ENCODE data around the gene ARL17A. TPM values are rescaled to one million over a fixed set of nuclear protein-coding genes. Genes with fewer than 3 reads are reported as not detected.
A peak's percentile ranks its signal among the peaks of the same experiment; 100 is the strongest.
"Not testable (repeated sequence)": the region's sequence is repeated elsewhere in the genome, so short reads cannot be mapped to it uniquely, and the experiment has no call there.

The ARL17A gene
- total RNA-seq (25.7 TPM), polyA plus RNA-seq (ENCODE audit: insufficient read depth, low read depth, low replicate concordance) (4.6 TPM)
- long read RNA-seq, donor 1, partial matches to known transcripts = 9 of 11 reads
- long read RNA-seq, donor 1, other reads (novel, unspliced or antisense) = 0 of 11 reads
- long read RNA-seq, donor 2, partial matches to known transcripts = 0 of 4 reads
- long read RNA-seq, donor 2, other reads (novel, unspliced or antisense) = 0 of 4 reads
- long read RNA-seq, donor 3, transcript ARL17A-202 (4 exons, 3,945 nt) = major isoform, 10 of 34 reads
- long read RNA-seq, donor 3, partial matches to known transcripts = 23 of 34 reads
- long read RNA-seq, donor 3, other reads (novel, unspliced or antisense) = 0 of 34 reads
- long read RNA-seq, donor 4, transcript ARL17A-202 (4 exons, 3,945 nt) = major isoform, 15 of 29 reads
- long read RNA-seq, donor 4, partial matches to known transcripts = 14 of 29 reads
- long read RNA-seq, donor 4, other reads (novel, unspliced or antisense) = 0 of 29 reads
- long read RNA-seq, donor 5, partial matches to known transcripts = 0 of 1 reads
- long read RNA-seq, donor 5, other reads (novel, unspliced or antisense) = 0 of 1 reads
- long read RNA-seq, donor 6, partial matches to known transcripts = 0 of 3 reads
- long read RNA-seq, donor 6, other reads (novel, unspliced or antisense) = 0 of 3 reads
- long read RNA-seq, donor 7, partial matches to known transcripts = 0 of 21 reads
- long read RNA-seq, donor 7, other reads (novel, unspliced or antisense) = 18 of 21 reads
- long read RNA-seq, donor 8, partial matches to known transcripts = 0 of 1 reads
- long read RNA-seq, donor 8, other reads (novel, unspliced or antisense) = 0 of 1 reads
- long read RNA-seq, donor 9 = 0 reads
- long read RNA-seq, donor 10, partial matches to known transcripts = 0 of 3 reads
- long read RNA-seq, donor 10, other reads (novel, unspliced or antisense) = 0 of 3 reads

- H3K4me1 ChIP-seq (ENCODE audit: control insufficient read depth in 2 of 3, insufficient read depth in 2 of 3, low read depth in 1 of 3, low read length in 3 of 3); H3K36me3 ChIP-seq (ENCODE audit: control insufficient read depth in 2 of 3, insufficient read depth in 3 of 3, low read length in 3 of 3); H3K27me3 ChIP-seq (ENCODE audit: control insufficient read depth, insufficient read depth, low read length); H3K9ac ChIP-seq (ENCODE audit: low read length in 3 of 3); intact Hi-C loops (cut with DNase I); H3K27ac ChIP-seq (ENCODE audit: low read depth in 2 of 2, low read length in 2 of 2); H3K9me3 ChIP-seq (ENCODE audit: control insufficient read depth in 2 of 3, insufficient read depth in 1 of 3, low read length in 3 of 3): not testable (repeated sequence)
- DNase-seq (peak in 1 of 5 donors; percentile 85), FAIRE-seq (peak; percentile 99)
- H3K4me3 ChIP-seq (ENCODE audit: low read length in 3 of 3) = peak within 1 kb of the TSS in 2 of 3 donors; percentile 32 to 38
Observed at GRCh38 chr17:46579083-46580075, at the start of gene ARL17A. Gene ARL17A (minus strand): TSS chr17:46579691. CDS start chr17:46576322, 3,369 bp downstream.

- H3K36me3 ChIP-seq (ENCODE audit: control insufficient read depth in 2 of 3, insufficient read depth in 3 of 3, low read length in 3 of 3); FAIRE-seq; H3K27ac ChIP-seq (ENCODE audit: low read depth in 2 of 2, low read length in 2 of 2); H3K4me3 ChIP-seq (ENCODE audit: low read length in 3 of 3); H3K27me3 ChIP-seq (ENCODE audit: control insufficient read depth, insufficient read depth, low read length); H3K4me1 ChIP-seq (ENCODE audit: control insufficient read depth in 2 of 3, insufficient read depth in 2 of 3, low read depth in 1 of 3, low read length in 3 of 3); intact Hi-C loops (cut with DNase I); DNase-seq; H3K9ac ChIP-seq (ENCODE audit: low read length in 3 of 3); H3K9me3 ChIP-seq (ENCODE audit: control insufficient read depth in 2 of 3, insufficient read depth in 1 of 3, low read length in 3 of 3): not testable (repeated sequence)
Observed at GRCh38 chr17:46628753-46629436, 49.4 kb upstream of the ARL17A start.

- intact Hi-C loops (cut with DNase I); DNase-seq; H3K27ac ChIP-seq (ENCODE audit: low read depth in 2 of 2, low read length in 2 of 2); FAIRE-seq; H3K9me3 ChIP-seq (ENCODE audit: control insufficient read depth in 2 of 3, insufficient read depth in 1 of 3, low read length in 3 of 3); H3K4me1 ChIP-seq (ENCODE audit: control insufficient read depth in 2 of 3, insufficient read depth in 2 of 3, low read depth in 1 of 3, low read length in 3 of 3); H3K27me3 ChIP-seq (ENCODE audit: control insufficient read depth, insufficient read depth, low read length); H3K9ac ChIP-seq (ENCODE audit: low read length in 3 of 3); H3K36me3 ChIP-seq (ENCODE audit: control insufficient read depth in 2 of 3, insufficient read depth in 3 of 3, low read length in 3 of 3); H3K4me3 ChIP-seq (ENCODE audit: low read length in 3 of 3): not testable (repeated sequence)
Observed at GRCh38 chr17:46627452-46627851, 48.0 kb upstream of the ARL17A start.

- H3K36me3 ChIP-seq (ENCODE audit: control insufficient read depth in 2 of 3, insufficient read depth in 3 of 3, low read length in 3 of 3); H3K27ac ChIP-seq (ENCODE audit: low read depth in 2 of 2, low read length in 2 of 2); H3K9ac ChIP-seq (ENCODE audit: low read length in 3 of 3); intact Hi-C loops (cut with DNase I); H3K9me3 ChIP-seq (ENCODE audit: control insufficient read depth in 2 of 3, insufficient read depth in 1 of 3, low read length in 3 of 3); H3K4me3 ChIP-seq (ENCODE audit: low read length in 3 of 3); H3K4me1 ChIP-seq (ENCODE audit: control insufficient read depth in 2 of 3, insufficient read depth in 2 of 3, low read depth in 1 of 3, low read length in 3 of 3); DNase-seq; H3K27me3 ChIP-seq (ENCODE audit: control insufficient read depth, insufficient read depth, low read length); FAIRE-seq: not testable (repeated sequence)
Observed at GRCh38 chr17:46624726-46625125, 45.2 kb upstream of the ARL17A start.

GRCh38 chr17:46623790-46624189, 44.3 kb upstream of the ARL17A start:
- H3K4me1 ChIP-seq (ENCODE audit: control insufficient read depth in 2 of 3, insufficient read depth in 2 of 3, low read depth in 1 of 3, low read length in 3 of 3); DNase-seq; H3K4me3 ChIP-seq (ENCODE audit: low read length in 3 of 3); H3K27ac ChIP-seq (ENCODE audit: low read depth in 2 of 2, low read length in 2 of 2); intact Hi-C loops (cut with DNase I); H3K9me3 ChIP-seq (ENCODE audit: control insufficient read depth in 2 of 3, insufficient read depth in 1 of 3, low read length in 3 of 3); H3K27me3 ChIP-seq (ENCODE audit: control insufficient read depth, insufficient read depth, low read length); FAIRE-seq; H3K36me3 ChIP-seq (ENCODE audit: control insufficient read depth in 2 of 3, insufficient read depth in 3 of 3, low read length in 3 of 3); H3K9ac ChIP-seq (ENCODE audit: low read length in 3 of 3): not testable (repeated sequence)

GRCh38 chr17:46618975-46619374, 39.5 kb upstream of the ARL17A start:
- H3K4me1 ChIP-seq (ENCODE audit: control insufficient read depth in 2 of 3, insufficient read depth in 2 of 3, low read depth in 1 of 3, low read length in 3 of 3); H3K36me3 ChIP-seq (ENCODE audit: control insufficient read depth in 2 of 3, insufficient read depth in 3 of 3, low read length in 3 of 3); H3K4me3 ChIP-seq (ENCODE audit: low read length in 3 of 3); H3K9ac ChIP-seq (ENCODE audit: low read length in 3 of 3); intact Hi-C loops (cut with DNase I); H3K27ac ChIP-seq (ENCODE audit: low read depth in 2 of 2, low read length in 2 of 2); DNase-seq; H3K27me3 ChIP-seq (ENCODE audit: control insufficient read depth, insufficient read depth, low read length); H3K9me3 ChIP-seq (ENCODE audit: control insufficient read depth in 2 of 3, insufficient read depth in 1 of 3, low read length in 3 of 3); FAIRE-seq: not testable (repeated sequence)

- intact Hi-C loops (cut with DNase I); H3K27me3 ChIP-seq (ENCODE audit: control insufficient read depth, insufficient read depth, low read length); DNase-seq; H3K36me3 ChIP-seq (ENCODE audit: control insufficient read depth in 2 of 3, insufficient read depth in 3 of 3, low read length in 3 of 3); FAIRE-seq; H3K9ac ChIP-seq (ENCODE audit: low read length in 3 of 3); H3K4me1 ChIP-seq (ENCODE audit: control insufficient read depth in 2 of 3, insufficient read depth in 2 of 3, low read depth in 1 of 3, low read length in 3 of 3); H3K4me3 ChIP-seq (ENCODE audit: low read length in 3 of 3); H3K9me3 ChIP-seq (ENCODE audit: control insufficient read depth in 2 of 3, insufficient read depth in 1 of 3, low read length in 3 of 3); H3K27ac ChIP-seq (ENCODE audit: low read depth in 2 of 2, low read length in 2 of 2): not testable (repeated sequence)
Observed at GRCh38 chr17:46617121-46617520, 37.6 kb upstream of the ARL17A start.
